Measurements from ENCODE around the gene BRMS1.
"Not testable (repeated sequence)": the region's sequence is repeated elsewhere in the genome, so short reads cannot be mapped to it uniquely, and the experiment has no call there.

The BRMS1 gene

DNA sequence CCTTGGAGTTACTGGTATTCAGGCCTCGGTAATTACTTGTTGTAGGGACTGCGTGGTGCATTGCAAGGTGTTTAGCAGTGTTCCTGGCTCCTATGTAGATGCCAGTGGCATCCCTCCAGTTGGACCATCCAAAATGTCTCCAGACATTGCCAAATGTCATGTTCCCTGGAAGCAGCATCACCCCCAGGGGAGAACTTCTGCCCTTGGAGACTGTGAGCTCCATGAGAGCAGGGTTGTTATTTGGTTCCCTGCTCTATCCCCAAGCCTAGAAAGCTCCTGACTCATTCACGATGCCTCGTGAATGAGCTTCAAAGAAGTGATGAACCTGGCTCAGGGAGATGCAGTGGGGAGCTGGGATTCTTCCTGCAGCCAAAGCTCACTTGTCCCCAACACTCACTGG, 23.3 kb downstream of the BRMS1 start:
- no peak for FAIRE-seq

DNA sequence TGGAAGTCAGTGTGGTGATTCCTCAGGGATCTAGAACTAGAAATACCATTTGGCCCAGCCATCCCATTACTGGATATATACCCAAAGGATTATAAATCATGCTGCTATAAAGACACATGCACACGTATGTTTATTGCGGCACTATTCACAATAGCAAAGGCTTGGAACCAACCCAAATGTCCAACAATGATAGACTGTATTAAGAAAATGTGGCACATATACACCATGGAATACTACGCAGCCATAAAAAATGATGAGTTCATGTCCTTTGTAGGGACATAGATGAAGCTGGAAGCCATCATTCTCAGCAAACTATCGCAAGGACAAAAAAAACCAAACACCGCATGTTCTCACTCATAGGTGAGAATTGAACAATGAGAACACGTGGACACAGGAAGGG, 24.2 kb downstream of the BRMS1 start:
- not testable (repeated sequence) for FAIRE-seq

GRCh38 chr11:66320289-66320688, 24.6 kb downstream of the BRMS1 start:
- FAIRE-seq, result not testable (repeated sequence)

GRCh38 chr11:66318600-66318970, 26.3 kb downstream of the BRMS1 start:
- no peak for FAIRE-seq

- FAIRE-seq, result no peak
These were observed 26.9 kb downstream of the BRMS1 start for GRCh38 chr11:66317723-66318599.

DNA sequence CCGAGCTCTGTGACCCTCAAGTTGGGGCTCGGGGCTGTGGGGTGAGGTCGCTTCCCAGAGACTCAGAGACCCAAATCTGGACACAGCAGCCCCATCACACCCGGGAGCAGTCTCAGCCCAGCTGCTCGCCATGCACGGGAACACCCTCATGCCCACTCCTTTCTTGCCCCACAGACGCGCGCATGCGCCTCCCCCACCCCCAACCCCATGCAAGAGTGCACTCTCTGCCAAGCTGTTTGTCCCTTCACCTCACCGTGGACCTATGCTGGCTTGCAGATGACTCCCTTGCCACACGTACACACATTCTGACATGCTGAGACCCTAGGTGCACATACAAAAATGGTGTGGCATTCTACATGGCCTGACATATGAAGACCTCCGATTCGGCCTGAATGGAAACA, 27.6 kb downstream of the BRMS1 start:
- no peak for FAIRE-seq

- no peak for FAIRE-seq
These were observed 28.1 kb downstream of the BRMS1 start, which contains the start of gene CD248 for GRCh38 chr11:66316849-66317251. Gene CD248 (minus strand): TSS chr11:66317044. CDS start chr11:66317027, 17 bp downstream.

DNA sequence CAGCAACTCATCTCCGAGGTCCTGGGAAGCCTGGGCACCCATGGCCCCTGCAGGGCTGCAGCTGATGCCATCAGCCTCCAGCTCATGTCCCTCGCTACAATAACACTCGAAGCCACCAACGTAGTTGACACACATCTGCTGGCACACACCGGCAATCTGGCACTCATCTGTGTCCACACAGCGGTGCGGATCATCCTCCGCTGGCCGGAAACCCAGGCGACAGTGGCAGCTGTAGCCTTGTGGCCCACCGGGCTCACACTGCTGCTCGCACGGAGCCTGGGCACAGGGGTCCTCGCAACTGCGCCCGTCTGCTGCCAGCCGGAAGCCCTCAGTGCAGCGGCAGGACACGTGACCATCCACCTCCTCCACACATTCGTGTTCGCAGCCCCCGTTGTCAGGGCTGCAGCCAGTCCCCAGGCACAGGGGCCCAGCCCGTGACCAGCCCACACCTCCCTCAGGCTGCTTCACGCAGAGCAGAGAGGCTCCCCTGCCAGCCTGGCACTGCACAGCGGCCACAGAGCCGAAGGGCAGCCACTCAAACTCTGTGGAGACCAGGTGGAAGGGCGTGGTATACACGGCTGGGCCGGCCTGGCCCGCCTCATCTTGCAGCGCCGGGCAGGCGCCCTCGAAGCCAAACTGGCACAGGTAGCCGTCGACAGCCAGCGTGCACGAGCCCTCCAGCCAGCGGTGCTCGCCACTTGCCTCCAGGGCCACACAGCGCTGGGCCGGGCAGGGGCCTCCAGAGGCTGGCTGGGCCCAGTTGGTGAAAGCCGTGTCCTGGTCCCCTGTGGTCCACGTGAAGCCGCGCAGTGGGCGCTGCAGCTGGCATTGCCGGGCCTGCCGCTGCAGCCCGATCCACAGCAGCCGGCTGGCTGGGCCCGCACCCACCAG, 28.7 kb downstream of the BRMS1 start:
- FAIRE-seq, result no peak

DNA sequence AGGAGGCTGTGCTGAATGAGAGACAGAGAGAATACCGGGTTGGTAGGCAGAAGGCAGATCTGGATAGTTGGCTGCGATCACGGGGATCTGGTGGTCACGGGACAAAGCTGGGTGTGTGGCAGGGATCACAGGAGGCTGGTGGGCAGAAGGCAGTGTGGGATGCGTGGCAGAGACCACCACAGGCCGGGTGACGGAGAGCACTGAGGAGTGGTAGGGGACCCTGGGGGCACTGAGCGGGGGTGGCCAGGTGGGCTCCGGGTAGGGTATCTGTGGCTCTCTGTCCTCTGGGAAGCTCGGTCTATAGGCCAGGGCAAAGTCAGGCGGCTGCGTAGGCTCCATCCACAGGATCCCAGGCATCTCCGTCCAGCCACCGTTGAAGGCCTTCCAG, 29.4 kb downstream of the BRMS1 start:
- FAIRE-seq, result no peak

GRCh38 chr11:66314561-66315497, 30.1 kb downstream of the BRMS1 start:
- no peak for FAIRE-seq

GRCh38 chr11:66314186-66314501, 30.8 kb downstream of the BRMS1 start:
- FAIRE-seq, result no peak

DNA sequence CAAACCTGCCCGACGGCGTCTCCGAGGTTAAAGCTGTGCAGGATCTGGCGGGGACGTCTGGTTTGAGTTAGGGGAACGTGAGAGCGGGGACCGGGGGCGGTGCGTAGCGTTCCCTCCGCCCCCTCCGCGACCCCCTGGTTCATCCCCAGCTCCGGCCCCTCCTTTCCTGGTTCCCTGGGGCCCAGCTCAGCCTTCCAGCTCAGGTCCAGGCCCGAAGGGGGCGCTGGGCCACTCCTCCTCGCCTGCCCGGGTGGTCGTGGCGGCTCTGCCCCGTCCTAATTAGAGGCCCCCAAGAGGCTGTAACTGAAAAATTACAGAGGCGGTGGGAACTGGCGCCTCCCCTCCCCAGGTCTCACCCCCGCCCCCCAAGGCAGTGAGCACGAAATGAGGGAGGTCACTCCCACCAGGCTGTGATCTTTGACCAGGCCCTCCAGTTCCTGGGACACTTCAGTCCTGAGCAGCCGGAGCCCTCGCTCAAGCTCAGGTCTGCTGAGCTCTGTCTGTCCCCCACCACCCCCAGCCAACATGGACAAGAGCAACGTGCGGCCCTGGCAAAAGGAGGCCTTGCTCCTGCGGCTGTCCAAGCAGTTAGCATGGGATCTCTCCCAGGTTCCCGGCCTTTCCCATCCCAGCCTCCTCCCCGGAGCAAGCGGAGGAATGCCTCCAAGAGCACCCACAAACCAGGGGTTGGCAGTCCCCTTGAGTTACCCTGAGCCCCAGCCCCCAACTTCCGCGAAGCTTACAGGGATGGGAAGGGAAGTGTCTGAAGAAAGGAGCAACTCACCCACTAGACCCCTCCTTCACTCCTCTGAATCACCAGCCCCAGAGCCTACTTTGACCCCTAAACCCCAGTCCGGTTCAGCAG, 31.4 kb downstream of the BRMS1 start:
- FAIRE-seq, result no peak

DNA sequence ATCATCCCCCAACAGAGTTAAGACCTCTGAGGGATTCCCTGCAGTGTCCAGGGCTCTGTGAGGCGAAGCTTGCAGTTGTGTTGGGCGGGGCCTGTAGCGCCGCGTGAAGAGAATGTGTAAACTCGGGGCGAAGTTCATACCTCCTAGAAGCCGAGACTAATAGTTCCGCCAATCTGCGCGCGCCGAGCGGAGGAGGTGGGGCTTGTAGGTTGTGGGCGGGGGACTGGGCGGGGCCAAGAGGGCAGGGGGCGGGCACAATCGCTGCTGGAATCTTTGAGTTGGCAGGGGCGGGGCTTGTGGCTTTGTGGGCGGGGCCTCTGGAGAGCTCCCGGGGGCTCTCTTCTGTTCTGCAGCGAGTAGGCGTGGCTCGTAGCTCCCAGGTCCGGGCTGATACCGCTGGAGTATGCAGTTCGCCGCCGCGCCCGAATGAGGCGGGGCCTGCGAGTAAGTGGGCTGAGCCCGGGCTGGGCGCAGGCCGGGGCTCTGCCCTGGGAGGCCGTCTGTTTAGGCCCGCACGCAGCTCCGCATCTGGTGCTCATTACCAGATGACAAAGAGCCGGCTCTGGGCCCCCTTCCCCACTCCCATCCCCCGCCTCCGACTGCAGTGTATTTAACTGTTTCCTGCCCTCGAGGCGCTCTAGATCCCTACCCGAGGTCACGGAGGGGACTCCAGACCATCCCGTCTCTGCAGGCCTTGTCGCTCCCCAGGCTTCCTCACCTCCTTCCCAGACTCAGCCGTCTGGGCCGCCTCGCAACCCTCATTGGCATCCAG, 32.2 kb downstream of the BRMS1 start:
- no peak for FAIRE-seq

DNA sequence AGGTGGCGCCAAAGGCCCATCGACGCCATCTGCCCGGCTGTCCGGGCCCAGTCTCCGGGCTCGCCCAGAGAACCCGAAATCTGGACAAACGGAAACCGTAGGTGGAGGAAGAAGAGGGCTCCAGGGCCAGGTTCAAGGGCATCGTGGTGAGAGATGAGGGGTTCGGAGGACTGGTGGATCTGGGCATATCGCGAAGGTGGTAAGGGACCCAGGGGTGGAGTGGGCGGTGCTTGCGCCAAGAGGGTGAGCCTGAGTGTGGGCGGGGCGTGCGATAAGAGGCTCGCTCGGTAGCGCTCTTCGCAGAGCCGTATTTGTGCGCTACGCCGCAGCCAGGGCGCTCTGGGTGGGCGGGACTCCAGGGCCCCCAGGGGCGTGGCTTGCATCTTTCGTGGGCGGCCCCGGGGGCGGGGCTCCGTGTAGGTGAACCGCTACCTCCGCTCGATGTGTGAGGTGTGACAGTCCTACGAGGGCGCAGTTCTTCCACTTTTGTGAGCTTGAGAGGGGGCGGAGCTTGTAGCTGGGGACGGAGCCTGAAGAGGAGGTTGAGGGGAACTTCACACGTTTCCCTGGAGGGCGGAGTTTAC, 32.8 kb downstream of the BRMS1 start:
- no peak for FAIRE-seq

GRCh38 chr11:66311470-66311964, 33.4 kb downstream of the BRMS1 start:
- FAIRE-seq, result no peak

- FAIRE-seq, result not testable (repeated sequence)
These were observed 34.0 kb downstream of the BRMS1 start for GRCh38 chr11:66310803-66311440.

- no peak for FAIRE-seq
These were observed 34.6 kb downstream of the BRMS1 start for GRCh38 chr11:66310324-66310723.

- no peak for FAIRE-seq
These were observed 35.4 kb downstream of the BRMS1 start for GRCh38 chr11:66309475-66309874.

DNA sequence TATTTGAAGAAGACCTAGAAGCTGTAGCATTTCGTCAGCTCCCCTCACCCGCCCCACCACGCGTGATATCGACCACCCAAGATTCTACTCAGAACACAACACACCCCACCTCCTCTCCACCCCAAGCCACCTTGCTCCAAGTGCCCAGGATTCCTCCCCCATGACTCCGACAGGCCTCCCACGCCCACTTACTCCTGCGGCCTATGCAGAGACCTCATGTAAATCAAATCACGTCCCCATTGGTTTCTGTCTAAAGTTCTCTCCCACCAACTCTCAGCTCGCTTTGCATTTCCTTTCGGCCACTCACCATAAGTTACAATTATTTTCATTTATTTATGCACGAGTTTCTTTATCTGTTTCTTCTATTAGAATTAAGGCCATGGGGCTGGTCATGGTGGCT, 42.2 kb downstream of the BRMS1 start:
- FAIRE-seq, result no peak

- FAIRE-seq, result no peak
These were observed 45.7 kb downstream of the BRMS1 start for GRCh38 chr11:66299186-66299585.
